MCF 10A (cell line): Measurements from ENCODE around the gene NMNAT1. TPM values are rescaled to one million over a fixed set of nuclear protein-coding genes. Genes with fewer than 3 reads are reported as not detected.

Experiments
- BruUV-seq: library from RNA; stranded (reverse); fragments of 400-500 nt; replicated peaks from 2 replicates; lab custom pipeline; 2021; lab: Mats Ljungman, UMichigan
- CTCF ChIA-PET: fragments of 300-600 bp; sonication (Branson Sonifier 250); formaldehyde crosslinking; extraction: SDS; loops from one replicate; lab custom pipeline; 2021; ENCODE audit warnings: antibody characterized with exemption, inconsistent platforms; lab: Yijun Ruan, JAX
- POLR2A ChIA-PET: fragments of 300-600, 350-650 bp; sonication (Branson Sonifier 250); formaldehyde crosslinking; extraction: SDS; loops from one replicate; lab custom pipeline; 2020; ENCODE audit warnings: antibody characterized with exemption, inconsistent platforms; lab: Yijun Ruan, JAX
- DNase-seq: peaks from one replicate; pipeline ENCODE4 v3.0.0-alpha.2; 2018; ENCODE audit not compliant: unreplicated experiment
- H3K27ac Mint-ChIP-seq: one replicate; pipeline ENCODE4 v1.8.0; 2022; ENCODE audit warnings: mild to moderate bottlenecking, low read depth, mixed read lengths; ENCODE audit not compliant: unreplicated experiment
- H3K27me3 Mint-ChIP-seq: one replicate; pipeline ENCODE4 v1.8.0; 2022; ENCODE audit warnings: mixed read lengths; ENCODE audit not compliant: insufficient read depth, unreplicated experiment
- H3K36me3 Mint-ChIP-seq: one replicate; pipeline ENCODE4 v1.8.0; 2022; ENCODE audit warnings: mild to moderate bottlenecking, moderate library complexity, mixed read lengths; ENCODE audit not compliant: insufficient read depth, unreplicated experiment
- H3K4me1 Mint-ChIP-seq: one replicate; pipeline ENCODE4 v1.8.0; 2022; ENCODE audit warnings: mixed read lengths; ENCODE audit not compliant: insufficient read depth, unreplicated experiment
- H3K4me3 Mint-ChIP-seq: one replicate; pipeline ENCODE4 v1.8.0; 2022; ENCODE audit warnings: mild to moderate bottlenecking, moderate library complexity, mixed read lengths; ENCODE audit not compliant: unreplicated experiment
- H3K9me3 Mint-ChIP-seq: one replicate; pipeline ENCODE4 v1.8.0; 2022; ENCODE audit warnings: mixed read lengths; ENCODE audit not compliant: unreplicated experiment
- CTCF ChIP-seq: fragments of 200-600 bp; IDR thresholded peaks from one replicate; pipeline ENCODE4 v1.8.0; 2022; ENCODE audit warnings: antibody characterized with exemption, mild to moderate bottlenecking; ENCODE audit not compliant: unreplicated experiment
- intact Hi-C: fragments of 100-400 bp; cut with micrococcal nuclease; formaldehyde crosslinking; loops from 2 replicates; pipeline ENCODE4 v1.14.1; 2022
- total RNA-seq: library from RNA; stranded (reverse); gene quantifications from 2 replicates; pipeline ENCODE4 v1.2.3, GENCODE V29; 2022

NMNAT1 gene
- total RNA-seq, 1 experiment from 2014 or later, result 10.4 TPM

- no peak for DNase-seq
- Mint-ChIP-seq H3K27me3 (no peaks in the 10 kb centered on the region), H3K27ac (no peak overlapping the region), H3K4me3 (no peak overlapping the region), H3K4me1 (no peaks in the 10 kb centered on the region), H3K36me3 (no peaks in the 10 kb centered on the region), H3K9me3 (no peaks in the 10 kb centered on the region)
- intact Hi-C loops, result no loop called here
- POLR2A ChIA-PET, result no interaction called here
- no TSS peak for BruUV-seq
- CTCF ChIA-PET, result interaction anchor here (0.7 to 6.6 kb wide), 3 partner anchors 43 to 151 kb away, joined by 3 to 102 read pairs (median 4); no protein-coding TSS in a partner anchor
- TF ChIP-seq CTCF, result no peak
These were observed 25.4 kb upstream of the NMNAT1 start for GRCh38 chr1:9917901-9918300.

- H3K27ac Mint-ChIP-seq, result no peak overlapping the region
- no peaks in the 10 kb centered on the region for H3K27me3 Mint-ChIP-seq
These were observed 22.7 kb upstream of the NMNAT1 start for GRCh38 chr1:9920606-9921005.

GRCh38 chr1:9922342-9922741 lies 20.9 kb upstream of the NMNAT1 start:
- no peak for DNase-seq
- Mint-ChIP-seq H3K27ac (no peak overlapping the region), H3K27me3 (no peaks in the 10 kb centered on the region), H3K4me3 (no peak overlapping the region), H3K9me3 (no peaks in the 10 kb centered on the region), H3K36me3 (no peaks in the 10 kb centered on the region), H3K4me1 (no peaks in the 10 kb centered on the region)
- no peak for TF ChIP-seq CTCF
- BruUV-seq, result no TSS peak
- ChIA-PET CTCF (interaction anchor here (2.0 kb wide), 1 partner anchor 48 kb away, joined by 5 read pairs; no protein-coding TSS in a partner anchor), POLR2A (interaction anchor here (0.9 to 1.6 kb wide), 3 partner anchors 12 to 52 kb away, joined by 3 to 5 read pairs (median 3); no protein-coding TSS in a partner anchor)
- intact Hi-C loops, result no loop called here

More at GRCh38 chr1:9920606-9921005, 22.7 kb upstream of the NMNAT1 start:
- CTCF ChIA-PET, result no interaction called here
- Mint-ChIP-seq H3K4me1 (no peaks in the 10 kb centered on the region), H3K4me3 (no peak overlapping the region), H3K9me3 (no peaks in the 10 kb centered on the region), H3K36me3 (no peaks in the 10 kb centered on the region)
- POLR2A ChIA-PET, result no interaction called here
- no peak for DNase-seq
- no peak for TF ChIP-seq CTCF
- intact Hi-C loops, result no loop called here
- no TSS peak for BruUV-seq

- no peaks in the 10 kb centered on the region for H3K27me3 Mint-ChIP-seq
- BruUV-seq, result no TSS peak
- intact Hi-C loops, result no loop called here
- peaks cover 40% of the 10 kb centered on the region for H3K36me3 Mint-ChIP-seq
- ChIA-PET CTCF (no interaction called here), POLR2A (no interaction called here)
- DNase-seq, result no peak
- H3K27ac Mint-ChIP-seq, result no peak overlapping the region
- no peaks in the 10 kb centered on the region for H3K4me1 Mint-ChIP-seq
- H3K4me3 Mint-ChIP-seq, result no peak overlapping the region
- no peak for TF ChIP-seq CTCF
- H3K9me3 Mint-ChIP-seq, result no peaks in the 10 kb centered on the region
These were observed 16.0 kb upstream of the NMNAT1 start for GRCh38 chr1:9927259-9927658.
